Embryonic facial prominence (tissue), 1 donor: ENCODE results near the gene CADPS2.

Experiments
- DNase-seq: peaks from one replicate; pipeline ENCODE4 v3.0.0-alpha.2; 2016; ENCODE audit errors: extremely low spot score

The CADPS2 gene

DNA sequence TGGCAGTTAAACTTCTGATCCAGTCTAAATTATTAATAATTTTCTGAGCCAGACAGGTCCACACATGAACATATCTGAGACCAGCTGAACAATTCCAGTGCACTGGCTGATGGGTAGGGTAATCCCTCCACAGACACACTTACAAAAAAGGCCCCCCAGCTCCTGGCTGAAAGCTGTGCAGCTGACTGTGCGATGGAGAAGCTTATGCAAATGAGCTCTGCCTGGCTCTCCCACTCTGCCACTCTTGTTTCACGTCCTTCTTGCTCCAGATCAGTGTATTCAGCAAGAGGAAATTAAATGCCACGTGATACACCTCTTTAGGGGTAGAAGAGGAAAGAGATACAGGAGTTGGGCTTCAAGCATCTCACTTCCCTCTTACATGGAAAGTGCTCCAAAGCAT is 505.3 kb downstream of the CADPS2 start:
- DNase-seq = no peak

DNA sequence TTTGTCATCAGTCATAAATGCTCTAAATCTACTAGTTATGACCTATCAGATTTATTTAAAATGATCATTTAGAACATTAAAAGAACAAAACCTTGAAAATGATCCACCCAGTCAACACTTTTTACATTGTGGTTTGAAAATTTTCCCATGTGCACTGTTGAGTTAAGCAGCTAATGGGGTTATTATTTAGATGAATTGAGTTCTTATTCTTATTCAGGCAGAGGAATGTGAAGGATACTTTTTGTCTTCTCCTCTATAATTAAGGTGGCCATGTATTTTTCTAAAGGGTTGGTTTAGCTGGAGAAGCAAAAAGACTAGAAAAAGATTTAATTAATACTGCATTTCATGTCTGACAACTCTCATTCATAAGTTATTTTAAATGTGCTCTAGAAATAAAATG is 506.8 kb downstream of the CADPS2 start:
- no peak for DNase-seq

DNA sequence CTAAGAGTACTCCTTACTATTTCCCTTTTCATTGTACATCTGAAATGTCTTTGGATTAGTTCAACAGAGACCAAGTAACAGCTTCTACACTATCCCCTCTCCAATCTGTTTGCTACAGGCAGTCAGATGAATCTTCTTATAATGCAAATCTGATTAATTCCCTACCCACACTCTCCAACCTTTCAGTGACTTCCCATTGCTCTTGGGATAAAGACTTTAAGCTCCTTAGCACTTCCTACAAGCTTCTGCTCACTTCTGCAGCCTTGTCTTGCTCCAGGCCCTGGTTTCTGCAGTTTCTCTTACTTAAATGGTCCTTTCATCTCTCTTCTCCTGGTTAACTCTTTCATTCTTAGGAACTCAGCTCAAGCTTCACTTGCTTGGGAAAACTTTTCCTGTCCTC is 516.5 kb downstream of the CADPS2 start:
- no peak for DNase-seq

DNA sequence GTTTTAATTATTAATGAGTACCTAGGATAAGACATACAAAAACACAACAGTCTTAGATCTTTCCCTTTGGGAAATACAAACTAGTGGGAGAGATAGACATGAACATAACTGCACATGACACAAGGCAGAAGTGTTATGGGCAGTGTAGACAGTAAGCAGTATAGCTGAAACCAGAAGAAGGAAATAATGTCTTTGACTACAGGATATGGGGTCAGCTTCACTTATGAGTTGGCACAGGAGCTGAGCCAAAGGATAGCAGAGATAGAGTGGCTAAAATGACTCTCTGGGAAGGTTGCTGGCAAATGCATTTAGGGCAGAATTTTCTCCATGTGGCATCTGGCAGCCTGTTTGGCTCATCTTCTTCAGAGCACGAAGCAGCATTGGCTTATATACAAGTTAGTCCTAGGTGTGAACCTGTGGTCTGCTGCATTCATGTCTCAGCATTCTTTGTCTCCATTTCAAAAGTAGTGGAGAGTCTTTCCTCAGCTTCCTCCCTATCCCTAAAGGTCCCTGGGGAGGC is 521.4 kb downstream of the CADPS2 start:
- no peak for DNase-seq

DNA sequence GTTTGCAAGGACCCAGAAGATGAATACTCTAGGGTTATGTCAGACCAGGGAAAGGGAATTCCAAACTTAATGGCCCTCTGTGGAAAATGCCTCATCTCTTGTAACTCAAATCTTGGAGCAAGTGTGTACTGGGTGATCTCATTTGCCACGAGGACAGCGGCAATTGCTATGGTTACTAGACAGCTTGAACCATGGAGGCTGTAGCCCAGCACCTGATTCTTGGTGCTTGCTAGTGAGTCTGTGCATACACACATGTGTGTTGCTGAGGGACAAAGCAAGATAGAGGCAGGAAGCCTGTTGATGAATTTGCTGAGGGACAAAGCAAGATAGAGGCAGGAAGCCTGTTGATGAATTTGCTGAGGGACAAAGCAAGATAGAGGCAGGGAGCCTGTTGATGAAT is 523.1 kb downstream of the CADPS2 start:
- no peak for DNase-seq

DNA sequence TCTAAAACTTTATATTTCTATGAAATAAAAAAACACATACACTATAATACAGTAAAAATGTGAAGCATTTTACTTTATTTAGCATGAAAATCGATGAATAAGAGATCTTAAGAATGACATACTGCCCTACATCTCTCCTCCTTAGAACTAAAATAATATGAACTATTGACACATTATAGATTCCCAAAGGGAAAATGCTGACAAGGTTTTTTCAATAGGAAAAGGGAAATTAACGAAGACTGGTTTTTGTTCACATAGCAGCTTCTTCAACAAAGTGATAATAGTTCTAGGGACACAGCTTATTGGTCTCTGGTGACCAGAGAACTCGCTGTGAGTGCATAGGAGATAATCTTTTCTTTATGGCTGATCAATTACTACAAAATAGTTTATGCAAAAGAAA is 523.8 kb downstream of the CADPS2 start:
- DNase-seq = no peak

DNA sequence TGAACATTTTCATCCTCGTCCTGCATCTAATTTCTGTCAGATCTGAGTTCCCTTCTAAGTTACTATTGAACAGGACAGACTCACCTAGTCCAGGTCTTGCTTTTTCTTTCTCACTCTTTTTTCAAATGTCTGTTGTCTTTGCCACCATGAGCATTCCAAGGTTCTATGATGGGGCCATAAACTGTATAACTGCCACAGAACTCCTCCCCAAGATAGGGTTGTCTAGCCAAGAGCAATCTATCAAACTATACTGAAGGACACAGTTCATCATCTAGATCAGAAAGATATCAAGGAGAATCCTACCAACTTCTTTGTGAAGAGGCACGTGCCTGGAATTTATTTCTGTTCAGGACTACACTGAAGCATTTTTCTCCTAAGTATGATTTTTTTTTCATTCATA is 531.6 kb downstream of the CADPS2 start:
- DNase-seq = no peak

DNA sequence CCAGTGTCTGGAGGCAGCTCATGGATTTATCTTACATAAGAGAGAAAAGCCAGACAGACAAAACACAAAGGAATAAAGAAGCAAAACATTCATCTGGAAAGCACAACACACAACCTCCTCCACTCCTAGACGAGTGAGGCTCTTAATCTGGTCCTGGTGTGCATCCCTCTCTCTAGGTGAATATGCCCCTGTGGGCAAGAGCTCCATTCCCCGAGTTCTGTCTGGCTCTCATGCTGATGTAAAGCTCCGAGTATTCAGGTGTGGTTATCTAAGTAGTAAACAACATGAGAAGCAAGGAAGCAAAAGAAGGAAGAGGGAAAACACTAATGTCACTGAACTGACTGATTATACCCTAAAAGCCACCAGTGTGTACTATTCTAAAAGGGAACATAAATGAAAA is 533.8 kb downstream of the CADPS2 start:
- DNase-seq = no peak

DNA sequence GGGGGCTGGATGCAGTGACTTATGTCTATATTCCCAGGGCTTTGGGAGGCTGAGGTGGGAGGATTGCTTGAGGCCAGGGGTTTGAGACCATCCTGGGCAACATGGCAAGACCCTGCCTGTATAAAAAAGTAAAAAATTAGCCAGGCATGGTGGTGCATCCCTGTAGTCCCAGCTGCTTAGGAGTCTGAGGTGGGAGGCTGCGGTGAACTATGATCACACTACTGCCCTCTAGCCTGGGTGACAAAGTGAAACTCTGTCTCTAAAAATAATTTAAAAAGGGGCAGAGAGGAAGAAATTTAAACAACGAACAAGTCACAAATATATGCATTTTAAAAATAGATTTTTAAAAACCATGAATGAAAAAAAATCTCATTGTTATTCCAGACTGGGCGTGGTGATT is 535.6 kb downstream of the CADPS2 start:
- DNase-seq = no peak

DNA sequence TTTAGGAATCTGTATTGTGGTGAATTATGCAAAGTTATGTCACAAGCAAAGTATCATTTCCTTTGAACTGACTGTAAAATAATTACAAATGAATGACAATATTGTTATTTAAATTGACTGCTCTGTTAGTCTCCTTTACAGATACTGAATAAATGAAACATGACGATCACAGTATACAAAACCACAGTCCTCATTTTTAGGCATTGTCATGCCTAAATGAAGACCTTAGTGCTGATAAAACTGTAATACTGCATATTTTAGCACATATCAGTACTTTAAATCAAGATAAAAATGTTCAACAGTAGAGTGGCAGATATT is 542.0 kb downstream of the CADPS2 start:
- DNase-seq = no peak

DNA sequence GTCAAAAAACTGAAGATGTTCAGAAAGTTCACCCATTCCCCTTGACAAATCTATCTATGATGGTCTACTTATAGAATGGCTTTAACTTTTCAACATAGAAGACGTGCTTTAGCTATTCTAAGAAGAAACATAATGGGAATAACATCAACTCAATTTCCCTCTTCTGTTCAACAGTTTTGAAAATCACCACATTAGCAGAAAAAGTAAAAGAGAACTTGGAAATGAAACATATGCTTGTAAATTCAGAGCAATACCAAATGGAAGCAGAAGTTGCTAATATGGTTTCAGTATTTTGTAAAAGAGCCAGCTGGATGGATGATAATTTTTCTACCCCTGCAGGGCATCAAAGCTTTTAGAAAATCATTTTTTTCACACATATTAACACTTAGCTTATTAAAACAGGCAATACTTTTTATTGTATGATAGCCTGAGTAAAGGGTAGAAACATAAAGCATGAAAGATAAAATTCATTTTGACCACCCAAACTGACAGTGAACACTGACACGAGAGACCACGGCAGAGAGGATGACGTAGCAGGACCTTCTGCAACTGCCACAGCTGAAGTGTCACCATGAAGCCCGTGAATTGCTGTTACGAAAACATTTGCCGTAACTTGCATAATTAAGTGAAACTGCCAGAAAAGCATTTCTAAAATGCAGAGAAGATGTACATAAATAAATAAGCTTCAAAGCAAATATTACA is 542.5 kb downstream of the CADPS2 start:
- DNase-seq = no peak

DNA sequence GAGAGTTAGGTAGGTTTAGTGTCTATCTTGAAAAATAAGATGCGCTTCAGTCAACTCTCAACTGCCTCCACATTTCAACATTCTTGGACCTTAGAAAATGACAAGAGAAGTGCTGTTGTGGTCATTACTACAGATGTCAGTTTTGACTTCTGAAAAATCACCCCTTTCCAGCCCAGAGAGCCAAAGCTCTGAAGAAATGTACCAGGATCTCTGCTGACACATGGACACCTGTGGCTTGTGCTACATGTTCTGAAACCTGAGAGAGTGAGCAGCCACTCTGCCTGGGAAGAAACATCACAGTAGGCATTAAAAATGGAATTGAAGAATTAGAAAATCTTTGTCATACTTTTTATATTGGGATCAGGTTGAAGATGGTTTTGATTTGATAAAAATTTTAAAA is 545.8 kb downstream of the CADPS2 start:
- DNase-seq = no peak

DNA sequence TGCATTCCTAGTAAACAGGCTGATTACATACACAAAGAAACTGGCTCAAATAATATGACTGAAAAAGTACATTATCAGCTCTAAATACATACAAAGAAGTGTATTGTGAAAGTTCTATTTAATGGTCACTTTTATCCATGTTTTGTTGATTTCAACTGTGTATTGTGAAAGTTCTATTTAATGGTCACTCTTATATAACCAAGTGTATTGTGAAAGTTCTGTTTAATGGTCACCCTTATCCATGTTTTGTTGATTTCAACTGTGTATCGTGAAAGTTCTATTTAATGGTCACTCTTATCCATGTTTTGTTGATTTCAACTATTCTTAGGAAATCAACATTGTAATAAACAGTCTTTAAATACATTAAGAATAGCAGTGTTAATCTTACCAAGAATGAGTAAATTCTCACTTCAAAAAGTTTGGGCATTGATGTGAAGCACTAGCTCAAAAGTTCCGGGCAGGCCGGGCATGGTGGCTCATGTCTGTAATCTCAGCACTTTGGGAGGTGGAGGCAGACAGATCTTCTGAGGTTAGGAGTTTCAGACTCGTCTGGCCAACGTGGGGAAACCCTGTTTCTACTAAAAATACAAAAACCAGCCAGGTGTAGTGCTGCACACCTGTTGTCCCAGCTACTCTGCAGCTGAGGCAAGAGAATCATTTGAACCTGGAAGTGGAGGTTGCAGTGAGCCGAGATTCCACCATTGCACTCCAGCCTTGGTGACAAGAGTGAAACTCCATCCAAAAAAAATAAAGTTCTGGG is 546.9 kb downstream of the CADPS2 start:
- DNase-seq = no peak

DNA sequence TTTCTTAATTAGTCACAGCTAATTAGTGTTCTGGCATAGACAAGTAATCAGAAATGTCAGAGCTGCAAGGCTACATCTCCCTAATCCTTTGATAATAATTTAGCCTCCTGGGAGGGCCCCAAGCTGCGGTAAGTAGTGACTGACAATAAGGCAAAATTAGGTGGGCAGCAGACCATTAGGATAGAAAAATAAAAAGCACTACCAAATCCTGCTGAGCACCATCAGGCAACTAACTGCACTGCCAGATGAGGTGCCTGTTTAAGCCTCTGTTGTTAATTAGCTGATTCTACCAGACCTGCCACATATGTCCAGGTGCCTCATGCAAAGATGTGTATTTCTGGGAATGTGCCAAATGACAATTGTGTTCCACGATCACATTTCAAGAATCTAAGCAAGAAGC is 549.2 kb downstream of the CADPS2 start:
- DNase-seq = no peak

DNA sequence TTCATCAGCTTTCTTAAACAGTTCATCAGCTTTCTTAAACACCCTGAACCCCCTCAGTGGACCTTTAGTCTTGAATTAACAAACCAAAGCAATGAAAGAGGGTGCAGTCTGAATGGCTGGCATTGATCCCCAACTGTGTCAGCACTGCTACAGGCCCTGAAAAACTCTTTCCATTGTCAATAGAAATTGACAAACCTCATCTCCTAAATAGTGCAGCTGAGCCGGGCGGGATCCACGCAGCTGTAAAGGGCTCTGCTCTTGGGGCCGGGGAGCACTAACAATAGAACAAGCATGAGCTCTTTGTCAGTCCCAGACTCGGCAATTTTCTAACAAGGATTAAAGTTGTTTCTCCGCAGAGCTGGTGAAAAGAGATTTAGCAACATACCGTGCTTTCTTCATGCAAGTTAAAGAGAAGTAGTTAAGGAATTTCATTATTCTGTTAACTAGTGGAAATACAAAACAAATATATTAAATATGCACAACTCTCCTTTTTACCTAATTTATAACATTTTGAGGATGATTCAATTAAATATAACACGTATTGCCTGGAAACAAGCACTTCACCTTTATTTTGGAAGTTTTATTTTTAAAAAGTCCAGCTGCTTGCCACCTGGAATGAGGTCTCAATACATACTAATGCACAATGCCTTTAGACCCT is 557.0 kb downstream of the CADPS2 start:
- DNase-seq = no peak

DNA sequence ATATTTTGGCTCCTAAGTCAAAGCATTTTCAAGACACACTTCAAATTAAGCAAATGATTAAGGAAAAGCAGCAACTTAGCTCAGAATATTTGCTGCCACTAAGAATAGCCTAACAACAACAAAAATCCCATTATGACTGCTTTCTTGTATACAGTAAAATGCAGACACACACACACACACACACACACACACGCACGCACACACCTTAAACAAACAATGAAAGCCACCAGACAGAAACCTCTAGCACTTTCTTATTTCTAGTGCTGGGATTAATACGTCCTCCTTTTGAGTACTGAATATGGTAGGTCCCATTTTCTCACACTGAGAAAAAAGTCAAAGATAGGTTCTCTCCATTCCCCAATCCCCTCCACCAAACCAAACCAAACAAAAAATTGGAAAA is 558.3 kb downstream of the CADPS2 start:
- DNase-seq = no peak

DNA sequence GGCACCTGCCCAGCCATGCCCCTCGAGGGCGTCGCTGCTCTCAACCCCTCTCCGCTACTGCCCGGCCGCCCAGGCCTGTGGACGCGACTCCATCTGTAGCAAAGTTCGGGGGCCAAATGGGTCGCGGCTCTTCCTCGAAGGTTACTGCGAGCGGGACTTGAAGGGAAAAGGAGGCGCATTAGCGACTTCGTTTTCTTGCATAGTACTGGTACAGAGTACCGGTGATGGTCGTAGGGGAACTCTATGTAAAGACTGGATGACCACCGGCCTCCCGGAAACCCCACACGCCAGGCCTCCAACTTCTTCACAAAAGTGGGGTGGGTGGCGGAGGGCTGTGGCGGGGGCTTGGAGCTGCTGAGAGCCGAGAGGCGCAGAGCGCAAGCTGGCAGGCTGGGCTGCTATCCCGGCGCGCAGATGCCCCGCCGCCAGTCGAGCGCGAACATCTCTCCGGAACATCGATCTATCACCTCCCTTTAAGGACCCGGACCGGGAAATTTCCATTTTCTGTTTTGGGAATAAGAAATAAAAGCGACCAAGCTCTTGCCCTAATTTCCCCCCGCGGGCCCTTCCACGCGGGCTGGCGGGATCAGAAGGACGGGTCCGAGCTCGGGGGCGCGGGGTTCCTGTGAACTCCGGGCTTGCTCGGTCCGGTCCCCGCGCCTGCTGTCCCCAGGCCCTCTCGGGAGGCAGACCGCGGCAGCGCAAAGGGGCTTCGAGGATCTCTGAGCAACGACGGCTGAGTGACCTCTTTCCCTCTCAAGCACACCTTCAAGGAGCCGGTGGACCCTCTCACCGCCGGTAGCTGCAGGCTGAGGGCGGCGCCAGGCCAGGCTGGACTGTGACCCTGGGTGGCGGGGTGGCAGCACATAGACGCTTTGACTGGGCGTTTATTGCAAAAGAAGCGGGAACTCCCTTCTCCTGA is 569.5 kb downstream of the CADPS2 start:
- no peak for DNase-seq

DNA sequence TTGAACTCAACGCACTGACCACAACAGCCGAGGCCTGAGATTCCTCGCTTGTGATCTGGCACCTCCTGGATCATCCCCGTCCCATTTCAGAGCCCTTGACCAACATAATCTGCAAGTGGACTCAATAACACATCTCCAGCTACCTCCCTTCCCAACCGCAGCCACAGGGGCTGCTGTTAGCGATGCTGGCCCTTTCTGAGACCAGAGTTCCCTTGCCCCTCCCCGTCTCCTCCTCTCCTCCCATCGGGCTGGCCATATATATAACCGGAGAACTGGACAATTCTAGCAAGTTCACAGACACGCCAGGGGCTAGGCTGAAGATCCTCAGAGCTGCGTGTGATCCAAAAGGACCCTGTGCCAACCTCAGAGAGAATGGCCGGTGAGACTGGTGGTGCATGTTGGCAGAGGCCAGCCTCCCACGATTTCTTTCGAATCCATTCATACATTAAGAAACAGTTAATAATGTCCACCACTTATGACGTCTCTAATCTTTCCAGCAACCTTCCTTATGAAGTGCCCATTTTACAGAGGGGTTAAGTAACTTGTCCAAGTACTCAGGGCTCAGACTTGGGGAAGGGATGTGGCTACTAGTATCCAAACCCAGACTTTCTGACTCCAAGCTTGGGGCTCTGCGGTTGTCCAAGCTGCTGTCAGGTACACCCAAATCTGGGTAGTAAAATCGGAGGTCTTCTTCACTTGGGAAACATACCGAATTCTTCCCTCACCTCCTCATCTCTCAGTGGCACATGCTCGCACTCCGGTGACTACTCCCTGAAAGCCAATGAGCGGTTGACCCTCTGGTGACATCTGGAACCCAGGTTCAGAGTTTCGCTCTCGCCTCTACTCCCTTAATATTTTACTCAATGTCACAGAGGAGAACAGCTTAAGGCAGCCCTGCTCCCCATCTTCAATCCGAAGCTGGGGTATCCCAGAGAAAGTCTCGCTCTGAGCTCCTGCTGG is 570.5 kb downstream of the CADPS2 start:
- DNase-seq = no peak

DNA sequence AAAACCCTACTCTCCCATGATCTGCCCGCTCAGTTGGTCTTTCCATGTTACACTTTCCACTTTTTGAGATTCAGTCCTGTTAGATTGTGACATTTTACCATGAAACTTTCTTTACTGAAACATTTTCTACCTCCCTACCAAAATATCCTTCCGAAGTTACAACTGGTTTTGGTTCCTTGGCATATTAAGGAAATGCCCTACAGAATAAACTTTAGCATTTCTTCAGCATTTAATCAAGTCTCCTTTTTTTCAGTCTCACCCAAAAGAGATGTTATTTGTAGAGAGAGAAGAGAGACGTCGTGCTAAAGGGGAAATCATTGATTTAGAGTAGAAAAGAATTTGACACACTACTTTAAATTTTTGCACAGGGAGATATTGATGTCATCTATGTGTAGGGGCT is 572.0 kb downstream of the CADPS2 start:
- DNase-seq = no peak

DNA sequence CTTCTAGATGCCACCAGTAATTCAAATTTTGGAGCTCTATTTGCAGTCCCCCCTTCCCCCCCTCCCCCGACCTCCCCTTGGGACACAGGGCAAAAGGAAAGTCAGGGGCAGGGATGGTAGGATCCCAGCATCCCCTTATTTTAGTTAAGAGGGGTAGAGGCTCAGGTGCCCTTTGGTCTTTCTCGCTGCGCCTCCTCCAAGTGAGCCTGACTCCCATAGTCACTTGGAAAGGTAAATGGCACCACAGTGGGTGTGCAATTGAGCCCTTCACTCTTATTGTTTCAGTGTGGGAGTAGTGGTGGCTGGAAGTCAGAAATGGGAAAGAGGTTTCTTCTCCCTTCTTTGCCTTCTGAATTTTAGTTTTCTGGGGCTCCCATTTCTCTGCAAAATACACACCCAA is 573.5 kb downstream of the CADPS2 start:
- no peak for DNase-seq
